Effector memory CD8-positive, alpha-beta T cell (primary cell): ENCODE data around the gene PPY.

Experiments used
- ATAC-seq: fragments of 150-1000 bp; cut with Tn5 transposase; replicated peaks from 2 replicates; pipeline ENCODE4 v1.10.0; 2021; ENCODE audit warnings: mild to moderate bottlenecking, moderate library complexity
- DNase-seq, 3 experiments: peaks; one replicate each; pipeline ENCODE4 v3.0.0; 2021
- H3K27ac Mint-ChIP-seq, 2 donors: one replicate each; pipeline ENCODE4 v1.8.0; 2022; ENCODE audit warnings: mild to moderate bottlenecking in 2 of 2, mixed read lengths in 2 of 2, moderate library complexity in 2 of 2
- H3K27me3 Mint-ChIP-seq, 2 donors: one replicate each; pipeline ENCODE4 v1.8.0; 2022; ENCODE audit warnings: mixed read lengths in 2 of 2
- H3K36me3 Mint-ChIP-seq: one replicate; pipeline ENCODE4 v1.8.0; 2022; ENCODE audit warnings: mild to moderate bottlenecking, moderate library complexity, mixed read lengths; ENCODE audit not compliant: insufficient read depth
- H3K4me1 Mint-ChIP-seq, 2 donors: one replicate each; pipeline ENCODE4 v1.8.0; 2022; ENCODE audit warnings: low read depth in 2 of 2, mixed read lengths in 2 of 2
- H3K4me3 Mint-ChIP-seq, 2 donors: one replicate each; pipeline ENCODE4 v1.8.0; 2022; ENCODE audit warnings: mild to moderate bottlenecking in 2 of 2, mixed read lengths in 2 of 2, moderate library complexity in 2 of 2
- H3K9me3 Mint-ChIP-seq, 2 donors: one replicate each; pipeline ENCODE4 v1.8.0; 2022; ENCODE audit warnings: mixed read lengths in 2 of 2
- total RNA-seq, 9 experiments: gene quantifications; one replicate each; lab custom pipeline; 2026; lab: John Stamatoyannopoulos, UW

The PPY gene, protein sequence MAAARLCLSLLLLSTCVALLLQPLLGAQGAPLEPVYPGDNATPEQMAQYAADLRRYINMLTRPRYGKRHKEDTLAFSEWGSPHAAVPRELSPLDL
- total RNA-seq: 0 reads per million in 9 experiments

DNA sequence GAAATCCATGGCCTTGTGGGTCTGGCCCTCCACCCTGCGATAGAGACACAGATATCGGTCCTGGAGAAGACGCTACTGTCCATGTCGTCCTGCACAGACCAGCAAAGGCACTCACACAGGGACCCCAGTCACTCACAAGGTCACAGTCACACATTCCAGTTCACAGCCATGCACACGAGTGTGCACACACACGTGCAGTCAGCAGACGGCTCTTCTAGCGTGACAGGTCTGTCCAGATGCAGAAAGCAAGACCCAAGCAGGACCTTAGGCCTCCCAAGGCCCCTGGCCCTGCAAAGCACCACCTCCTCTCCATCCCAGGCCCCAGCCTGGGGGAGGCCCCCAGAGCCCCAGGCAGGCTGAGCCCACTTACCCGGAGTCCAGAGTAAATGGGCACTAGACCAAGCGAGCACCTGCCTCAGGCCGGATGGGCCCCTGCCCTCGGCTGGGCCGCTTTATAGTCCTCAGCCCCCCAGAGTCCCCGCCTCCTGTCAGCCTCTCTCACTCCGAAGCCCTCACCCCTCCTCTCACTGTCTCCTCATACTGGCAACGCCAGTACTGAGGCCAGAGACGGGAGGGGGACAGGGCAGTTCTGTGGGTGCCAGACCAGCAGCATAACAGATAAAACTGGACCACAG, at the start of gene PPY:
Gene PPY, minus strand, starts transcription at position 426 of the 635 bp plus-strand sequence. CDS start 822 bp downstream, outside the sequence.
- no peak for ATAC-seq
- H3K27me3 Mint-ChIP-seq: peaks cover 0 to 33% of the 10 kb centered on the region in 2 donors
- no peak within 1 kb of the TSS for H3K4me3 Mint-ChIP-seq
- no peaks in the 10 kb centered on the region for H3K36me3 Mint-ChIP-seq
- DNase-seq: no peak
- H3K4me1 Mint-ChIP-seq: peaks cover 4 to 9% of the 10 kb centered on the region in 2 donors
- no peaks in the 10 kb centered on the region for H3K9me3 Mint-ChIP-seq
- no peak within 1 kb of the TSS for H3K27ac Mint-ChIP-seq

DNA sequence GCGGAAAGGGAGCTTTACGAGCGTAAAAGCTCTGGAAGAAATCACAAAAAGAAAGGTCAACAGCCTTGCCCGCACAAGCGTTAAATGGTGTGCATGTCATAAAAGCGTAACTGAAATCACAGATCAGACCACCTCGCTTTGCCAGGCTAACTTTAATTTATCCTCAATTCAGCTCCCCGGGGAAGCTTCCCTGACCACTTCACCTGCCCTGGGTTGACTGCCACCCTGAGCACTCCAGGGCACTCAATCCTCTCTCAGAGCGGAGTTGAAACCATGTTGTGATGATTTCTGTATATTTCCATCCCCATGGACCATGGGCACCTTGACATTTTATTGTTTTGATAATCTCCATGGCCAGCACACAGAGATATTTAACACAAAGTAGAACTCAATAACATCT, 46.0 kb upstream of the PPY start:
- no peak overlapping the region for H3K27ac Mint-ChIP-seq
- H3K4me3 Mint-ChIP-seq: no peak overlapping the region
- H3K4me1 Mint-ChIP-seq: peaks cover 0 to 3% of the 10 kb centered on the region in 2 donors
- ATAC-seq (no peak), DNase-seq (no peak)
- H3K27me3 Mint-ChIP-seq: peaks cover 32 to 48% of the 10 kb centered on the region in 2 donors
- no peaks in the 10 kb centered on the region for H3K9me3 Mint-ChIP-seq
- H3K36me3 Mint-ChIP-seq: no peaks in the 10 kb centered on the region

DNA sequence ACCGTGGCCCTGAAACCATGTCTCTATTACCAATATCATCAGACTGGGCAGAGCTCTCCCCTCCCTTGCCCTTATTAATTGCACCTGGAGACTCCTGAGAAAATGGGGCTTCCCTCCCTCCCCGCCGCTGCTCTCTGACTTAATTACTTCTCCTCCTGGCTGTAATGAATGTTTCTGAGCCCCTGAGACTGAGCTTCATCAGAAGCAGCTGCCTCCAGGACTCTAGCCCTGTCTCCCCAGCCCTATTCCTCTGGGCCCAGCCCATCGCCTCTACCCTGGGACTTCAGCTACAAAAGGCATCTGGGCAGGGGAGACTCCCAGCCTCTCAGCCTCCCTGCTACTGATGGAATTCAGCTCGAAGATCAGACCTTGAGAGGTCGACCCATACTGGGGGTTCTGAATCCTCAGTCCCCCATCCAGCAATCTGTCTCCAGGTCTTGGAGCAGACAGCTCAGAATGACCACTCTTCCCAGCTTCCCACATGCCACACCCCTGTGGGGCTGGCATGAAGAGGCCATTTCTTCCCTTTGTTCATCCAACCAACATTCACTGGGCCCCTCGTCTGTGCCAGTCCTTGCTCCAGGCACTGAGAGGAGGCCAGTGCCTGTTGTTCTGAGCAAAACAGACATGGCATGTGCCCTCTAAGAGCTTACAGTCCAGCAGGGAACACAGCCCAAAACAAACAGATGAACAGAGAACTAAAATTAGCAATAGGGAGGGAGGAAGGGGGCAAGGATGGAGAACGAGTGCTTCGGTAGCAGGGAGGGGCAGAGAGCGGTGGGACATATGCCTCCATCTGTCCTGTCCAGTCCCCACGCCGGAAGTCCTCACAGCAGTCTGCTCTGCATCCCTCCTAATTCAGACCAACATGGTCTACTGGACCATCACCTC, 45.1 kb upstream of the PPY start:
- no peak overlapping the region for H3K27ac Mint-ChIP-seq
- ATAC-seq: no peak
- H3K4me1 Mint-ChIP-seq: peaks cover 0 to 3% of the 10 kb centered on the region in 2 donors
- H3K27me3 Mint-ChIP-seq: peaks cover 41 to 57% of the 10 kb centered on the region in 2 donors
- H3K9me3 Mint-ChIP-seq: no peaks in the 10 kb centered on the region
- DNase-seq: no peak
- H3K36me3 Mint-ChIP-seq: no peaks in the 10 kb centered on the region
- H3K4me3 Mint-ChIP-seq: no peak overlapping the region

DNA sequence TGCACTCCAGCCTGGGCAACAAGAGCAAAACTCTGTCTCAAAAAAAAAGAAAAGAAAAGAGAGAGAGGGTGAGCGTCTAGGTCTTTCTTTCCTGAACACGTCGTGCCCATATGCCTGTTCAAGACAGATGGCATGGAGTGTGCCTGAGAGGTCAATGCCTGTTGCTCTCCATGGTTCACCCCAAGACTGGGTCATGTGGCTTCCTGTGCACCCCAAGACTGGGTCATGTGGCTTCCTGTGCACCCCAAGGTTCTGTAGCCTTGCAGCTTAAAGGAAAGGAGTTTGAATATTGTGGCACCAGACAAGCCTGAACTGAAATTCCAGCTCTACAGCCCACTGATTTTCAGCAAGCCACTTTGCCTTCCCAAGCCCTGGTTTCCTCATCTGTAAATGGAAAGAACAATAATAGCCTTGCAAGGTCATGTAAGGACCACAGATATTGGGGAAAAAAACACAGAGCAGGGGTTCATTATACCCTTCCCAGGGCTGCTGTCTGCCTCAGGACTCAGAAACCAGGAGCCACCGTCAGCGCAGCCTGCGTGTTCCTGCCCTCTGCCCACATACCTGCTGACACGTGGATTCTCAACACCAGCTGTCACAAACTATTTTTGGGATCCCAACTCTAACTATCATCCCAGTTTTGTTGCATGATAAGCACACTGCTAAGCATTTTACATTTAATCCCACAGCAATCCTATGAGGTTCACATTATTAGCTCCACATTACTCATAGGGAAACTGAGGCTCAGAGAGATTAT, 44.1 kb upstream of the PPY start:
- H3K27me3 Mint-ChIP-seq: peaks cover 47 to 67% of the 10 kb centered on the region in 2 donors
- H3K9me3 Mint-ChIP-seq: no peaks in the 10 kb centered on the region
- ATAC-seq: no peak

DNA sequence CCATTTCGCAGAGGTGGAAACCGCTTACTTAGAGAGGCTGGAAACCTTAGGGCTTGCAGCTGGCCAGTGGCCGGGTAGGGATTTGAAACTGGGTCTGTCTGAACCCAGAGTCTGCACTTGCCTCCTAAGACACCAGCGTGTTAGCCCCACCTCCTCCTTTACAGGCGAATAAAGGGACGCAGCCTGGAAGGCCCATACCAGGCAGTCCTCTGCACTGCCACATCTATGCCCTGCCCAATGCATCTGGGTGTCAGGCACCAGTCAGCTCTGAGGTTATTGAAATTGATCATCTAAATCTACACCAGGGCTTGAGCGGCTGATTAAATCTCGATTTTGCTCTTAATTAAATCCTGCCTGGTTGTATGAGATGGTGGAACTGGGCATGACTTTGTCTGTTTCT, 42.2 kb upstream of the PPY start:
- H3K4me3 Mint-ChIP-seq: peak overlapping the region in 1 of 2 donors; percentile 54

More for the DNA sequence above, 44.1 kb upstream of the PPY start:
- Mint-ChIP-seq H3K27ac (no peak overlapping the region), H3K4me3 (no peak overlapping the region), H3K36me3 (no peaks in the 10 kb centered on the region), H3K4me1 (peaks cover 0 to 3% of the 10 kb centered on the region in 2 donors)
- no peak for DNase-seq

DNA sequence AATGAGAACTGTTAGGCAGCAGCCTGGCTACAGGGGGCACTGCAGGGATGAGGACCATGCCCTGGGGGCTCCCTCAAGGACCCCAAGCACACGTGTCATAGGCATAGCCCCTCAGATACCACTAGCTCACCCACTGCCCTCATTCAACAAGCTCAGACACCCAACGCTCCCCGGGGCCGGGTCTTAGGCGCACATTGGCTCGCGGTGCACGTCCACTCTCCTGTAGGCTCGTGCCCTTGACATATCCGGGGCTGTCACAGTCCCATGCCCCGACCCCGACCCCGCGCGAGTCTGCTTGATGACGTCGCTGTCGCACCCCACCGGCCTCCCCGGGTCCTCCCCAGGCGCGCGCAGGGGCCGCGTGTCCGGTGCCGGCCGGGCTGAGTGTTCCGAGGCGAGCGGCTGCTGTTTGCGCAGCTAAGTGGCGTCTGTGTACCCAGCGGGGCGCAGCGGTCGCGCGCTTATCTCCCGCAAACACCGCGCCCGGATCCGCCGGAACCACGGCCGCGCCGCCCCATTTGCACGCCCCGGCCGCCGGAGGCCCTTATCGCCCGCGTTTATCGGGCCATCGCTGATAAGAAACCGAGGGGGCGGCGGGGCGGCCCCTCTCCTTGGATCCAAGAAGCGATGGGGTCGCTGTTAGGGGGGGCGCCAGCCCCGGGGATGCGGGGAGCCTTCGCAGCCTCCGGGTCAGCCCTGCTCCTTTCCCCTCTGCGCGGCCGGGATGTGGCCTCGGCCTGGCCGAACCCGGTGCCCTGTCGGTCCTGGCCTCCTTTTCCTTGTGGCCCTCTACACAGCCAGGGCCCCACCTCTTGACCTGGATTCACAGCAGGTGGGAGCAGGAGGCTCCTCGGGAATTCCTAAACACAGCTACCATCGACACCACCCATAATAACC, 41.5 kb upstream of the PPY start:
- peak overlapping the region in 1 of 2 donors; percentile 54 for H3K4me3 Mint-ChIP-seq
- peaks cover 0 to 3% of the 10 kb centered on the region in 2 donors for H3K4me1 Mint-ChIP-seq
- DNase-seq (no peak), ATAC-seq (peak; percentile 58)
- H3K9me3 Mint-ChIP-seq: no peaks in the 10 kb centered on the region
- H3K27me3 Mint-ChIP-seq: peaks cover 57 to 89% of the 10 kb centered on the region in 2 donors
- no peak overlapping the region for H3K27ac Mint-ChIP-seq
- H3K36me3 Mint-ChIP-seq: peaks cover 4% of the 10 kb centered on the region

More for the DNA sequence above, 42.2 kb upstream of the PPY start:
- peaks cover 4% of the 10 kb centered on the region for H3K36me3 Mint-ChIP-seq
- ATAC-seq: no peak
- no peak overlapping the region for H3K27ac Mint-ChIP-seq
- DNase-seq: no peak
- no peaks in the 10 kb centered on the region for H3K9me3 Mint-ChIP-seq
- H3K4me1 Mint-ChIP-seq: peaks cover 0 to 3% of the 10 kb centered on the region in 2 donors
- peaks cover 54 to 85% of the 10 kb centered on the region in 2 donors for H3K27me3 Mint-ChIP-seq

DNA sequence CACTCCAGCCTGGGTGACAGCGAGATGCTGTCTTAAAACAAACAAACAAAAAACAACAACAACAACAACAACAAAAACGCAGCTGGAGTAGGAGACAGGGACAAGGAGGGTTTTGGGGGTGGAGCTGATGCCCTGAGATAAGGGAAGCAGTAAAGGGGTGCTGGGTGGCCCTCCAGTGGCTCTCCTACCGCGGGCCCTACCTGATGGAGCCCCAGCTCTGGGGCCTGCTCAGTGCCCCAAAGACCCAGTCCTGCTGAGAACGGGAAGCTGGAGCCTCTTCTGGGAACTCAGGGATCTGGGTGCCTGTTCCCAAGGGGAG, 40.9 kb upstream of the PPY start:
- peaks cover 4% of the 10 kb centered on the region for H3K36me3 Mint-ChIP-seq
- H3K4me3 Mint-ChIP-seq: peak overlapping the region in 1 of 2 donors; percentile 52

DNA sequence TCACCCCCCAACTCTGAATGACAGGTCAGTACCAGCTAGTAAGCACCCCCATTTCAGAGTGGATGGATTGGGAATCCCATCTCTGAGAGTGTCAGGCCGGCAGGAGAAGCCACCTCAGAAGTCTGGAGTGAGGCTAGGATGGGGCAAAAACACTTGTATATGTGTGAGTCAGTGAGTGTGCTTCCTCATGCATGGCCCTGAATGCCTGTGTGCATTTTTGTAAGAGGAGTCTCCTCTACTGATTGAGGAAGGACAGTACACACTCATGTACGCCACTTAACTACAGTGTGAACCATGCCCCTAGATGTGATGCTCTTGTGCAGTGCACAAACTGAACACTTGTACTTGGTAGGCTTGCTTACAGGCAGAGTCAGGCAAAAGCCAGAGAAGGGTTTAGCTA, 39.9 kb upstream of the PPY start:
- ATAC-seq: no peak
- Mint-ChIP-seq H3K4me1 (peaks cover 0 to 3% of the 10 kb centered on the region in 2 donors), H3K4me3 (no peak overlapping the region), H3K9me3 (no peaks in the 10 kb centered on the region), H3K27me3 (peaks cover 60 to 85% of the 10 kb centered on the region in 2 donors), H3K27ac (no peak overlapping the region), H3K36me3 (peaks cover 4% of the 10 kb centered on the region)
- DNase-seq: no peak

More for the DNA sequence above, 40.9 kb upstream of the PPY start:
- H3K9me3 Mint-ChIP-seq: no peaks in the 10 kb centered on the region
- H3K27me3 Mint-ChIP-seq: peaks cover 57 to 87% of the 10 kb centered on the region in 2 donors
- peaks cover 0 to 3% of the 10 kb centered on the region in 2 donors for H3K4me1 Mint-ChIP-seq
- H3K27ac Mint-ChIP-seq: no peak overlapping the region
- DNase-seq (no peak), ATAC-seq (no peak)

DNA sequence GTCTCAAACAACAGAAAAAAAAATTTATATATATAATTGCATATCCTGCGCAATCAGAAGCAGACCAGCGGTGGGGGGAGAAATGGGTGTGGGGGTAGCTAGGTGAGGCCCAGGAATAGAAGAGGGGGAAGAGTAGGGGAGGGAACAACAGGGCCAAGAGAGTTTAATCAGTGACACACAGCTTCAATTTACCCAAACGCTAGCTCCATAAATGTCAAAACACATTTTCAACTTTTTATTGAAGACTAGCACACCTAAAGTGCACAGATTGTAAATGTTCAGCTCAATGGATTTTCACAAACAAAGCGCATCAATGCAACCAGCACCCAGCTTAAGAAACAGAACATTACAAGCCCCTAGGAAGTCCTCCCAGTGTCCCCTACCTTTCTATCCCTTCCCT, 37.4 kb upstream of the PPY start:
- DNase-seq (no peak), ATAC-seq (no peak)
- H3K9me3 Mint-ChIP-seq: no peaks in the 10 kb centered on the region
- H3K27ac Mint-ChIP-seq: no peak overlapping the region
- no peaks in the 10 kb centered on the region for H3K4me1 Mint-ChIP-seq
- H3K4me3 Mint-ChIP-seq: no peak overlapping the region
- peaks cover 47 to 68% of the 10 kb centered on the region in 2 donors for H3K27me3 Mint-ChIP-seq
- H3K36me3 Mint-ChIP-seq: peaks cover 4% of the 10 kb centered on the region

DNA sequence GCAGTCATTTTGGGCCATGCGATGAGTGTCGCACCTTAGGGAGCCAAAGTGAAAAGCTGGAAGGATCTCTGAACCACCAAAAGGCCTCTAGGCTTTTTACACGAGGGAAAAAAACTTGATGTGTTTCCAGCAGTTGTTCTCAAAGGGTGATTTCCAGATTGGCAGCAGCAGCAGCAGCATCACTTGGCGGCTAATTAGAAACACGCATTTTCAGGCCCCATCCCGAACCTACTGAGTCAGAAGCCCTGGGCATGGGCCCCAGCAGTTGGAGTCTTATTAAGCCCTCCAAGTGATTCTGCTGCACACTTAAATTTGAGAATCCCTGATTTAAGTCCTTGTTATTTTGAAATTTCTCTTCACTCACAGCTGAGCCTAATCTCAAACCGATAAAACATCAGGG, 36.7 kb upstream of the PPY start:
- Mint-ChIP-seq H3K27ac (no peak overlapping the region), H3K27me3 (peaks cover 52 to 69% of the 10 kb centered on the region in 2 donors), H3K36me3 (peaks cover 4% of the 10 kb centered on the region), H3K4me3 (no peak overlapping the region), H3K4me1 (no peaks in the 10 kb centered on the region), H3K9me3 (no peaks in the 10 kb centered on the region)
- no peak for DNase-seq
- no peak for ATAC-seq

DNA sequence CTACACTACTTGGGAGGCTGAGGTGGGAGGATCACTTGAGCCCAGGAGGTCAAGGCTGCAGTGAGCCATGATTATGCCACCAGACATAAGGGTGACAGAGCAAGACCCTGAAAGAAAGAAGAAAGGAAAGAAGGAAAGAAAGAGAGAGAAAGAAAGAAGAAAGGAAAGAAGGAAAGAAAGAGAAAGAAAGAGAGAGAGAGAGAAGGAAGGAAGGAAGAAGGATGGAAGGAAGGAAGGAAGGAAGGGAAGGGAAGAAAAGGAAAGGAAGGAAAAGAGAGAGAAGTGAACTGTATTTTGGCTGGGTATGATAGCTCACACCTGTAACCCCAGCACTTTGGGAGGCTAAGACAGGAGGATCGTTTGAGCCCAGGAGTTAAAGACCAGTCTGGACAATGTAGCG, 35.8 kb upstream of the PPY start:
- DNase-seq: no peak
- no peak for ATAC-seq
- H3K27me3 Mint-ChIP-seq: peaks cover 51 to 67% of the 10 kb centered on the region in 2 donors
- H3K27ac Mint-ChIP-seq: no peak overlapping the region
- peaks cover 4% of the 10 kb centered on the region for H3K36me3 Mint-ChIP-seq
- no peaks in the 10 kb centered on the region for H3K4me1 Mint-ChIP-seq
- no peaks in the 10 kb centered on the region for H3K9me3 Mint-ChIP-seq
- H3K4me3 Mint-ChIP-seq: no peak overlapping the region

DNA sequence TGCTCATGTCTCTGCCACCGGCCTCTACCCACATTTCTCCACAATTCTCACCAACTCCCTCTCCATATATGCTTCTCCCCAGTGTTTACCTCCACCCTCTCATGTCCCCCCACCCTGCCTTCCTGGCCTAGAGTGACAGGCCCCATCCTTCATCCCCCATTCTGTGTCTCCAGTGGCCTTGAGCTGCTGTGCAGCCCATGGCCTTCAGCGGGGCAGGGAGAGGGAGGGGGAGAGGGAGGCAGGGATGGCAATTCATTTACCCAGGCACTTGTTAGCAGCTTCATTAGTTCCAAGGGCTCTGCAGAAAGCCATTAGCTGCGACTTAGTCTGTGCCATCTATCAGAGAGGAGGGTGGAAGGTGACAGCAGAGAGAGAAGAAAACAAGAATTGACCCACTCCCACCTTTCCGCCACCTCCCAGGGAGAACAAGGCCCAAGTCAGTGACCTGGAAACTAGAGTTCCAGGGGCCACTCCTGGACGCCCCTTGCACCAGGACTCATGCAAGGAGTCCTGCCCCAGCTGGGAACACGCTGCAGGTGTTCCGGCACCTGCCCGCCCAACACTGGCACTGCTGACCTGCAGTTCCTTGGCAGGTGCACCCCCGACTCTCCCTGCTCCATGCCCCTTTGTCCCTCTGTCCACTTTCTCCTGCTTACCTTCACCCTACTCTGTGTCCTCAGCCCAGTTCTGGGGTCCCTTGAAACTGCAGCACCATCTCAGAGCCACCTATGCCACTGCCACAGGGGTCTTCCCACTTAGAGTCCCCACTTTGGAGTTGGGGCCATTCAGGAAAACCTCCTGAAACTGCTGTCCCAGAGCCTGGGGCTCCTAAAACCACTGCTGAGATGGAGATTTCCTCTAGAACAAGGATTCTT, 34.9 kb upstream of the PPY start:
- Mint-ChIP-seq H3K4me1 (no peaks in the 10 kb centered on the region), H3K9me3 (no peaks in the 10 kb centered on the region), H3K36me3 (peaks cover 4% of the 10 kb centered on the region), H3K27ac (no peak overlapping the region), H3K4me3 (no peak overlapping the region), H3K27me3 (peaks cover 42 to 58% of the 10 kb centered on the region in 2 donors)
- DNase-seq (no peak), ATAC-seq (no peak)
